OCI-LY1 (cell line): Measurements from ENCODE around the gene SP110.

Source experiments
- H2AFZ ChIP-seq: fragments of 200-600 bp; sonication (generic), shearing (Covaris generic); 2 replicates; pipeline ENCODE4 v1.6.0; 2014; ENCODE audit warnings: antibody characterized with exemption, mild to moderate bottlenecking, low read length
- H3F3A ChIP-seq: fragments of 200-600 bp; sonication (generic), shearing (Covaris generic); 2 replicates; pipeline ENCODE4 v1.6.0; 2014; ENCODE audit warnings: mild to moderate bottlenecking, antibody characterized with exemption, low read length, moderate library complexity; ENCODE audit not compliant: insufficient read depth
- H3K27ac ChIP-seq: fragments of 200-600 bp; sonication (generic); 2 replicates; pipeline ENCODE4 v1.5.1; 2014; ENCODE audit warnings: low read length, mixed run types, mild to moderate bottlenecking, low read depth; ENCODE audit not compliant: poor library complexity, severe bottlenecking
- H3K27me3 ChIP-seq: fragments of 200-600 bp; sonication (generic); 2 replicates; pipeline ENCODE4 v1.6.0; 2014; ENCODE audit warnings: antibody characterized with exemption, mild to moderate bottlenecking, low read length, moderate library complexity; ENCODE audit not compliant: insufficient read depth
- H3K36me3 ChIP-seq: fragments of 200-600 bp; sonication (generic); 2 replicates; pipeline ENCODE4 v1.6.1; 2014; ENCODE audit warnings: mild to moderate bottlenecking, antibody characterized with exemption, low read length, moderate library complexity, mixed read lengths; ENCODE audit not compliant: insufficient read depth
- H3K4me1 ChIP-seq: fragments of 200-600 bp; sonication (generic); 2 replicates; pipeline ENCODE4 v1.5.1; 2014; ENCODE audit warnings: mild to moderate bottlenecking, low read length, moderate library complexity; ENCODE audit not compliant: insufficient read depth, severe bottlenecking
- H3K4me2 ChIP-seq: fragments of 200-600 bp; sonication (generic), shearing (Covaris generic); 2 replicates; pipeline ENCODE4 v1.6.1; 2014; ENCODE audit warnings: low read length
- H3K4me3 ChIP-seq: fragments of 200-600 bp; sonication (generic); 2 replicates; pipeline ENCODE4 v1.5.1; 2014; ENCODE audit warnings: low read length, low read depth, mild to moderate bottlenecking, mixed read lengths; ENCODE audit not compliant: poor library complexity, severe bottlenecking
- H3K79me2 ChIP-seq: fragments of 200-600 bp; shearing (Covaris generic); 2 replicates; pipeline ENCODE4 v1.6.1; 2016; ENCODE audit warnings: mixed run types, low read length, mixed read lengths; ENCODE audit not compliant: insufficient read depth
- H3K9ac ChIP-seq: fragments of 200-600 bp; sonication (generic), shearing (Covaris generic); 2 replicates; pipeline ENCODE4 v1.6.1; 2014; ENCODE audit warnings: mild to moderate bottlenecking, low read length, mixed read lengths
- H3K9me2 ChIP-seq: fragments of 200-600 bp; sonication (generic), shearing (Covaris generic); 2 replicates; pipeline ENCODE4 v1.6.1; 2014; ENCODE audit warnings: low read depth, mild to moderate bottlenecking, low read length, mixed read lengths
- H3K9me3 ChIP-seq: fragments of 200-600 bp; shearing (Covaris generic); 2 replicates; pipeline ENCODE4 v1.6.1; 2014; ENCODE audit warnings: low read length, mixed read lengths
- H4K20me1 ChIP-seq: fragments of 200-600 bp; sonication (generic), shearing (Covaris generic); 2 replicates; pipeline ENCODE4 v1.6.0; 2016; ENCODE audit warnings: mild to moderate bottlenecking, low read length; ENCODE audit not compliant: insufficient read depth
- EZH2 ChIP-seq: fragments of 200-600 bp; sonication (generic), shearing (Covaris generic); IDR thresholded peaks from 2 replicates; pipeline ENCODE4 v1.8.0; 2017; ENCODE audit warnings: borderline replicate concordance, mixed run types, mild to moderate bottlenecking, antibody characterized with exemption, low read length, moderate library complexity, mixed read lengths
- TF ChIP-seq, protein P1 (sequence below): fragments of 200-600 bp; sonication (generic), shearing (Covaris generic); IDR thresholded peaks from 2 replicates; pipeline ENCODE4 v1.5.1; 2017; ENCODE audit warnings: mild to moderate bottlenecking, antibody characterized with exemption, low read length, moderate library complexity, mixed read lengths

SP110 gene

GRCh38 chr2:230130668-230131364 is 89.0 kb downstream of the SP110 start:
- H3K27ac ChIP-seq = no peak overlapping the region
- no peaks in the 10 kb centered on the region; the same call in 1 of the 2 replicates for H3K27me3 ChIP-seq
- H3K9ac ChIP-seq = no peak overlapping the region
- TF ChIP-seq, protein P1, sequence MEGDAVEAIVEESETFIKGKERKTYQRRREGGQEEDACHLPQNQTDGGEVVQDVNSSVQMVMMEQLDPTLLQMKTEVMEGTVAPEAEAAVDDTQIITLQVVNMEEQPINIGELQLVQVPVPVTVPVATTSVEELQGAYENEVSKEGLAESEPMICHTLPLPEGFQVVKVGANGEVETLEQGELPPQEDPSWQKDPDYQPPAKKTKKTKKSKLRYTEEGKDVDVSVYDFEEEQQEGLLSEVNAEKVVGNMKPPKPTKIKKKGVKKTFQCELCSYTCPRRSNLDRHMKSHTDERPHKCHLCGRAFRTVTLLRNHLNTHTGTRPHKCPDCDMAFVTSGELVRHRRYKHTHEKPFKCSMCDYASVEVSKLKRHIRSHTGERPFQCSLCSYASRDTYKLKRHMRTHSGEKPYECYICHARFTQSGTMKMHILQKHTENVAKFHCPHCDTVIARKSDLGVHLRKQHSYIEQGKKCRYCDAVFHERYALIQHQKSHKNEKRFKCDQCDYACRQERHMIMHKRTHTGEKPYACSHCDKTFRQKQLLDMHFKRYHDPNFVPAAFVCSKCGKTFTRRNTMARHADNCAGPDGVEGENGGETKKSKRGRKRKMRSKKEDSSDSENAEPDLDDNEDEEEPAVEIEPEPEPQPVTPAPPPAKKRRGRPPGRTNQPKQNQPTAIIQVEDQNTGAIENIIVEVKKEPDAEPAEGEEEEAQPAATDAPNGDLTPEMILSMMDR = no peak
- TF ChIP-seq EZH2 = no peak
- no peaks in the 10 kb centered on the region for H3K9me2 ChIP-seq
- no peaks in the 10 kb centered on the region for H3K4me1 ChIP-seq
- H3K79me2 ChIP-seq = no peaks in the 10 kb centered on the region
- H3K36me3 ChIP-seq = no peaks in the 10 kb centered on the region; the same call in 1 of the 2 replicates
- H2AFZ ChIP-seq = no peak overlapping the region
- H3K4me2 ChIP-seq = no peak overlapping the region
- H4K20me1 ChIP-seq = no peaks in the 10 kb centered on the region
- H3F3A ChIP-seq = no peaks in the 10 kb centered on the region
- H3K9me3 ChIP-seq = peaks cover 3% of the 10 kb centered on the region; the same call in 1 of the 2 replicates
- H3K4me3 ChIP-seq = no peak overlapping the region

DNA sequence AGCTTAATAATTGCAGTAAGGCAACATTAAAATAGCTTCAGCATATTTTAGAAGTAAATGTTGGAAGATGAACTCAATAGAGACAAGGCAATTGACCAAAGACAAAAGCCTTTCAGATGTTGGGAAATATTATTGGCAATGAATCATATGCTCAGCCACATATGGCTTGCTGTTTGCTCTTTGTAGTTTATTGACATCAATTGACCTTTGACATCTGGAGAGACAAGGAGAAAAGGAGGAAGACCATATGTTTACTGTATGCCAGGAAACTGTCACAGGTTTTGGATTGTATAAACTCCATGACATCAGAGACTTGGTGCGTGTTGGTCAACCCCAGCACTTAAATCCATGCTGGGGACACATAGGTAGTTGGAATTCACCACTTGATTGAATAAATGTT is 90.4 kb downstream of the SP110 start:
- no peaks in the 10 kb centered on the region for H3K4me1 ChIP-seq
- no peak overlapping the region for H3K27ac ChIP-seq
- no peak overlapping the region for H2AFZ ChIP-seq
- no peaks in the 10 kb centered on the region for H3F3A ChIP-seq
- H4K20me1 ChIP-seq = no peaks in the 10 kb centered on the region
- H3K9ac ChIP-seq = no peak overlapping the region
- no peak overlapping the region for H3K4me2 ChIP-seq
- no peaks in the 10 kb centered on the region for H3K9me2 ChIP-seq
- peaks cover 3% of the 10 kb centered on the region; the same call in 1 of the 2 replicates for H3K9me3 ChIP-seq
- H3K36me3 ChIP-seq = no peaks in the 10 kb centered on the region
- no peak overlapping the region for H3K4me3 ChIP-seq
- H3K27me3 ChIP-seq = no peaks in the 10 kb centered on the region; the same call in 1 of the 2 replicates
- no peaks in the 10 kb centered on the region for H3K79me2 ChIP-seq
- no peak for TF ChIP-seq EZH2
- TF ChIP-seq, protein P1 = no peak

DNA sequence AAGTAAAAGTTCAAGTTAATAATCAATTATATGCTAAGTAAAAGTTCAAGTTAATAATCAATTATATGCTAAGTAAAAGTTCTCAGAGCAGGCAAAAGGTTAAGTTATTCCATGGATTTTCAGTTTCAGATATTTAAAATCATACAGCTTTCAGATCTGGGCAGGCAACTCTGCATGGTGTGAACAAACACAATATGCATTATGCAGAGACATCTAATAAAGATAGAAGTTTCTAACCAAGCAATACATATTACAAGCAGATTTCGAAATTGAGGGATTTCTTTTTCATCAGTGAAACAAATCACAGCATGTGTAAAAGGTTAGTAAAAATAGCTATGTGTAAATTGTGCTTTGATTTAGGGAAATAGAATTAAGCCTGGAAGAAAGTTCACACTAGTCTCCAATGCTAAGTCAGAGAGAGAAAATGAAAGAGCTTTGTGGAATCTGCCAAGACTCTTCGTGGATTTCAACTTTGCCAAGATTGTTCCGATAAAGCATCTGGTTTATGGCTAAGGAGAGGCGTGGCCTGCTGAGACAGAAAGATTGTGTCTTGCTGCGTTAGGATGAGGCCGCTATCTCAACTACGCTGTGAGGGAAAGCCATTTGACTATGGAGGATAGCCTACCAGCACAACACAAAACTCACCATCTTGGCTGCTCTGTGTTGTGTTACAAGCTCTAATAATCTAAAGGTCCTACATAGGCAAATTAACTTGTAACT is 91.0 kb downstream of the SP110 start:
- H3K9me3 ChIP-seq = no peaks in the 10 kb centered on the region
- no peak overlapping the region for H3K4me2 ChIP-seq
- no peaks in the 10 kb centered on the region; the same call in 1 of the 2 replicates for H3K27me3 ChIP-seq

More for the DNA sequence above, 91.0 kb downstream of the SP110 start:
- Histone ChIP-seq H3K79me2 (no peaks in the 10 kb centered on the region), H3K4me1 (no peaks in the 10 kb centered on the region), H4K20me1 (no peaks in the 10 kb centered on the region), H3K9ac (no peak overlapping the region), H3K27ac (no peak overlapping the region), H3K4me3 (no peak overlapping the region), H3F3A (no peaks in the 10 kb centered on the region), H2AFZ (no peak overlapping the region), H3K9me2 (no peaks in the 10 kb centered on the region), H3K36me3 (no peaks in the 10 kb centered on the region)
- no peak for TF ChIP-seq EZH2
- TF ChIP-seq, protein P1 = no peak
